HG03354 (cell line): ENCODE results near the gene CFAP161.
"Not testable (repeated sequence)": the region's sequence is repeated elsewhere in the genome, so short reads cannot be mapped to it uniquely, and the experiment has no call there.

Source experiments
- ATAC-seq: cut with Tn5 transposase; IDR thresholded peaks from one replicate; pipeline ENCODE4 v1.9.1; 2021; ENCODE audit warnings: mild to moderate bottlenecking; ENCODE audit not compliant: unreplicated experiment, poor library complexity, severe bottlenecking

CFAP161 gene

GRCh38 chr15:81155375-81156218 lies 21.5 kb downstream of the CFAP161 start:
- peak; percentile 58 for ATAC-seq

DNA sequence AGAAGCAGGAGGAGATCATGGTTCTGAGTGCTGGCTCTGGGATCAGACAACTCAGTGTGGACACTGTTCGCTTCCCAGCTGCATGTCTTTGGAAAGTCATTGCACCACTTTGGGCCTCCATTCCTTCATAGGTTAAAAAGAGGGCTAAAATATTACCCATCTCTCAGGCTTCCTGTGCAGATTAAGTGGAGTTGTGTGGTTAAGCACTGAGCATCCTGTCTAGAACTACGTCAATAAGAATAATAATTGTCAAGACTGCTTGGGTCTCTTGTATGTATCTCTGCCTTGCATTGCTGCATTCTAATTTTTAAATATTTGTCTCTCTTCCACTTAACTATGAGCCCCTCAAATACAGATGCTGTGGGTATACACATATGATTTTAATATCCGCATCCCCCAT lies 22.3 kb downstream of the CFAP161 start:
- no peak for ATAC-seq

GRCh38 chr15:81157195-81157938 lies 23.3 kb downstream of the CFAP161 start:
- no peak for ATAC-seq

DNA sequence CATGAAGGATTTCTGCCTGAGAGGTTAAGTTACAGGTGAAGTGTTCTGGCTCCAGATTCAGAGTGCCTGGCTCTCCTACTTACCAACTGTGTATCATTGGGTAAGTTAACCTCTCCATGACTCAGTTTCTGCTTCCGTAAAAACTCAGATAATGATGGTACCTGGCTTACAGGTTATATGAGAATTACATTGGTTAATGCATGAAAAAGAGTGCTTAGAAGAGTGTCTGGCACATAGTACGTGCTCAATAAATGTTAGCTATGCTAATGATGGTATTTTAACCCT lies 23.8 kb downstream of the CFAP161 start:
- no peak for ATAC-seq

DNA sequence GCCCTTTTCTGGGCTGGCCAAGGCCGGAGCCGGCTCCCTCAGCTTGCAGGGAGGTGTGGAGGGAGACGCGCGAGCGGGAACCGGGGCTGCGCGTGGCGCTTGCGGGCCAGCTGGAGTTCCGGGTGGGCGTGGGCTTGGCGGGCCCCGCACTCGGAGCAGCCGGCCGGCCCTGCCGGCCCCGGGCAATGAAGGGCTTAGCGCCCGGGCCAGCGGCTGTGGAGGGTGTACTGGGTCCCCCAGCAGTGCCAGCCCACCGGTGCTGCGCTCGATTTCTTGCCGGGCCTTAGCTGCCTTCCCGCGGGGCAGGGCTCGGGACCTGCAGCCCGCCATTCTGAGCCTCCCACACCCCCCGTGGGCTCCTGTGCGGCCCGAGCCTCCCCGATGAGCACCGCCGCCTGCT lies 24.5 kb downstream of the CFAP161 start:
- ATAC-seq: not testable (repeated sequence)

DNA sequence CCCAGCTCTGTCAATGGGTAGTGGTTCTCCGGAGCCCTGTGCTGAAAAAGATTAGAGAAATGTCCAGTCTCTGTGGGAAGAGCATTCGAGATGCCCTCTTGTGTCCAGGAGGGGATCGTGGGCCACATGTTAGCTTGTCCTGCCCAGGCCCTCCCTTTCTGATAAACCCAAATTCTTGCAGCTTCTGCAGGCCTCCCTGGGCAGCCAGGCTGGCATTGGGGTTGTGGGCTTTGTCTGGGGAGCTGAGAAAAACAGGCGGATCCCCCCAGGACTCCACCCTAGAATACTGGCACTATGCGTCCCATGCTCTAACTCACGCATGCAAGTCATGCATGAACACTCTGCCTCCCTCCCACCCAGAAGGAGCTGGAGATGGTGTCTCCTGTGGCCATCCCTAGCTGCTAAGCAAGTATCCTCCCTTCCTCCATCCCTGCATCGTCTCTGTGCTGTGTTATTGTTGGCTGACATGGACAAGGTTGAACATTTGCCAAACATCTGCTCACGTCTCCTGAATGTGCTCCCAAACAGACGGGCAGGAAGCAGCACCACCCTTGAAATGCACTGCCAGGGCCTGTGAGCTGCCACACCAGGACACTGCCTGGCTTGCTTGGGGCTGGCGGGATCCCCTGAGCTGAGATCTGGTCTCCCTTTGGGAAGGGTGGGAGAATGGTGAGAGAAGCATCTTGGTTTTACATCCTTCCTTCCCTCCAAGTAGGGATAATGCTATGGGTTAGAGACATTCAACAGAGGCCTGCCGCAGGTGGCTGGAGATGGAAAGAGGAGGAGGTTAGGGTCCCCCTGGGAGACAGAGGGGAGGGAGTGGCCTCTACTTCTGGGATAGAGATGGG lies 26.5 kb downstream of the CFAP161 start:
- ATAC-seq: no peak

- ATAC-seq: no peak
These were observed 27.1 kb downstream of the CFAP161 start for GRCh38 chr15:81161160-81161673.

GRCh38 chr15:81161851-81162250 lies 27.8 kb downstream of the CFAP161 start:
- no peak for ATAC-seq

GRCh38 chr15:81163961-81164800 lies 30.1 kb downstream of the CFAP161 start:
- no peak for ATAC-seq

DNA sequence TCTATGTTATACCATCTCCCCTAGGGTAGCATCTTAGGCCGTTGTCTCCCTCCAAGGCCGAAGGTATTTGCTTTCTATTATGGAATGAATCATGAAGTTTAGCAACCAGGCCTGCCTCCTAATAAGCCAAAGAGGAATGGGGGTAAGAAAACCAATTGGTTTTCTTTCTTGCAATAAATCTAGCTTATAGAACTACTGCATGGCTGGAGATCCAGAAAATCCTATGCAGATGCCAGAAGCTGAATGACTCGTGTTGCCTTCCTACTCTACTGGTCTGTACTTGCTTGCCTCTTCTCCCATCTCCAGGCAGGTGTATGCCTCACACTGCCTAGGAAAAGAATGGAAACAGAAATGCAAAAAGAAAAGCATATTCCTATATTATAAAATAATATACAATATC lies 31.5 kb downstream of the CFAP161 start:
- ATAC-seq: no peak

DNA sequence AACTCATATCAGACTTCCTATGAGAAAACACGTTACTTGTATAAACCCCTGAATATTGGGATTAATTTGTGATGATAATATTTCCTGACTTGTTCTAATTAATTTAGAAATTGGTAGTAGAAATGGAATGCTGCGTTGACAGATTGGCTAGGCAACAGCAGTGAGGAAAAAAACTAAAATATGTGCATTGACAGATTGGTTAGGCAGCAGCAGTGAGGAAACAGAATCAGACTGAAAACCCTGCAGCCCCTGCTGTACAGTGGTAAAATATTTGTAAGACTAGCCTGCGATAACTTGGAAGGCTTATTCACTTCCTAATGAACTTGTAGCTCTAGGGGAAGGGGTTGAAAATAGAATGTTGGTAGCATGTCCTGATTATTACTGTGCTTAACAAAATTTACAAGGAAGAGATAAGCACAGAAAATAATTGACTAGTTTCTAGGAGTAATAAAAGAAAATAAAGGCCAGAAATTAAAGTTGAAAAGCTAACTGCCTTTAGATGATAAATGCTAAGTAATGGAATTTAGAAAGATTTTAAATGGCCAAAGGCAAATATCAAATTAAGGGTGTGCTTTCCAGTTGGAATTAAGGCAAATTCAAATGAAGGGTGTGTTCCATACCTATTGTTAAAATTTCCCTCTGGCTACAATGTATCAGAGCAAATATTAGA lies 32.7 kb downstream of the CFAP161 start:
- ATAC-seq: no peak

DNA sequence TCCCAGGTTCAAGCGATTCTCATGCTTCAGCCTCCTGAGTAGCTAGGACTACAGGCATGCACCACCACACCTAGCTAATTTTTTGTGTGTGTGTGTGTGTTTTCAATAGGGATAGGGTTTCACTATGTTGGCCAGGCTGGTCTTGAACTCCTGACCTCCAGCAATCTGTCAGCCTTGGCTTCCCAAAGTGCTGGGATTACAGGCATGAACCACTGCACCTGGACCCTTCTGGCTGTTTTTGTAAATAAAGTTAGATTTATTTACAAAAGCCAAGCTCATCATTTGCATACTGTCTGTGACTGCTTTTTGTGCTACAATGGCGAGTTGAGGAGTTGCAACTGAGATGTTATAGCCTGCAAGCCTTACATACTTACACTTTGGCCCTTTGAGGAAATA lies 34.1 kb downstream of the CFAP161 start:
- no peak for ATAC-seq

DNA sequence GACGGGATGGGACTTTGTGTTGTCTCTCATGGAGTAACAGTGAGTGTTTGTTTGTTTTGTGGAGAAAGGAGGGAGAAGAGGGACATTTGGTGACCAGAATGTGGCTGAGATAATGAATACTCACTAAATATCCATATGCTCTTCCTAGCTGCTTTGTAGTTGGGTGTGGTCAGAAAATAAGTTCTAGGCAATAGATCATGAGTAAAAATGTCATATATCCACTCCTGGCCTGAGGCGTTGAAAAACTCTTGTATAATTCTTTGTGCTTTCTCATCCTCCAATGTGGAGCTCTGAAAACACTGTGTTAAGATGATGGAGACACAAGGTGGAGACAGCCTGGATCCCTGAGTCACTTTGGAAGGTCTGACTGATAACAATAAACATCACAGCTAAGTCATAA lies 34.6 kb downstream of the CFAP161 start:
- no peak for ATAC-seq

GRCh38 chr15:81170511-81170910 lies 36.4 kb downstream of the CFAP161 start:
- no peak for ATAC-seq

GRCh38 chr15:81171286-81171685 lies 37.2 kb downstream of the CFAP161 start:
- ATAC-seq: no peak

- no peak for ATAC-seq
These were observed 40.2 kb downstream of the CFAP161 start for GRCh38 chr15:81174125-81174791.

GRCh38 chr15:81174792-81175327 lies 40.8 kb downstream of the CFAP161 start:
- ATAC-seq: no peak

- ATAC-seq: no peak
These were observed 41.4 kb downstream of the CFAP161 start for GRCh38 chr15:81175496-81175895.
